ENCODE measurements around the gene EAPP.

- TF ChIP-seq, protein P1, sequence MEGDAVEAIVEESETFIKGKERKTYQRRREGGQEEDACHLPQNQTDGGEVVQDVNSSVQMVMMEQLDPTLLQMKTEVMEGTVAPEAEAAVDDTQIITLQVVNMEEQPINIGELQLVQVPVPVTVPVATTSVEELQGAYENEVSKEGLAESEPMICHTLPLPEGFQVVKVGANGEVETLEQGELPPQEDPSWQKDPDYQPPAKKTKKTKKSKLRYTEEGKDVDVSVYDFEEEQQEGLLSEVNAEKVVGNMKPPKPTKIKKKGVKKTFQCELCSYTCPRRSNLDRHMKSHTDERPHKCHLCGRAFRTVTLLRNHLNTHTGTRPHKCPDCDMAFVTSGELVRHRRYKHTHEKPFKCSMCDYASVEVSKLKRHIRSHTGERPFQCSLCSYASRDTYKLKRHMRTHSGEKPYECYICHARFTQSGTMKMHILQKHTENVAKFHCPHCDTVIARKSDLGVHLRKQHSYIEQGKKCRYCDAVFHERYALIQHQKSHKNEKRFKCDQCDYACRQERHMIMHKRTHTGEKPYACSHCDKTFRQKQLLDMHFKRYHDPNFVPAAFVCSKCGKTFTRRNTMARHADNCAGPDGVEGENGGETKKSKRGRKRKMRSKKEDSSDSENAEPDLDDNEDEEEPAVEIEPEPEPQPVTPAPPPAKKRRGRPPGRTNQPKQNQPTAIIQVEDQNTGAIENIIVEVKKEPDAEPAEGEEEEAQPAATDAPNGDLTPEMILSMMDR (IDR thresholded peaks at IDR 0.05 in 2 of 3, conservative IDR thresholded peaks at IDR 0.05 in 1 of 3; ENCODE audit: control insufficient read depth in 2 of 3, extremely low read depth in 1 of 3, insufficient read depth in 1 of 3, low read depth in 3 of 3, low read length in 3 of 3) = no peak
- TF ChIP-seq CBX3 (IDR thresholded peaks at IDR 0.05; ENCODE audit: borderline replicate concordance, low read depth) (no peak), RELA (IDR thresholded peaks at IDR 0.05; ENCODE audit: borderline replicate concordance, partially characterized antibody) (no peak), TARDBP (IDR thresholded peaks at IDR 0.05; ENCODE audit: borderline replicate concordance) (no peak)
These were observed 38.4 kb downstream of the EAPP start for GRCh38 chr14:34501004-34501580.
